ENCODE results near the gene SHISA7.
"Not testable (repeated sequence)": the region's sequence is repeated elsewhere in the genome, so short reads cannot be mapped to it uniquely, and the experiment has no call there.

Gene SHISA7

DNA sequence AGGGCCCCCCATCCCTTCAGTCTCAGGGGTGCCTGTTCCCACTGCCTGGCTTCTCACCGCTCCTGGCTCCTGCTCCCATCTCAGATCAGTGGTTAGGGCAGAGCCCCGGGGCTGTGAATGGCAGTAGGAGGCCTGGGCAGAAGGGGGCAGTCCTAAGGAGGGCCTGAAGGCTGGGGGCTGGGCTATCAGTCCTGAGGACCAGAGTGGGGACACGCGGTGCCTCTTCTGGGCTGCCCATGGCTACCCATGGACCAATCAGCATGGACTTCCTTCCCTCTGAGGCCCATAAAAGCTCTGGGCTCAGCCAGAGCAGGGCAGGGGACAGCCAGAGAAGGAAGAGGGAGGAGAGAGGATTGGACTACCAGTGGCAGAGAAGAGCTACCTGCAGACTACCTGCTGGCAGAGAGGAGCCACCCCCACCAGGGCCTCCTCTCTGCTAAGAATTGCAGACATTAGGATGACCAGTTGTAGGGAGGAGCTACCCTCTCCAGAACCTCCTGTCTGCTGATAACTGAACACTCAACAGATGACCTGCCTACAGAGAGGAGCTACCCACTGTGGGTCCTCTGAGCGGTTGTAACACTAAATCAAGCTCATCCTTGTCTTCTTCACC, 23.4 kb downstream of the SHISA7 start:
- ATAC-seq (no peak), DNase-seq (no peak)

DNA sequence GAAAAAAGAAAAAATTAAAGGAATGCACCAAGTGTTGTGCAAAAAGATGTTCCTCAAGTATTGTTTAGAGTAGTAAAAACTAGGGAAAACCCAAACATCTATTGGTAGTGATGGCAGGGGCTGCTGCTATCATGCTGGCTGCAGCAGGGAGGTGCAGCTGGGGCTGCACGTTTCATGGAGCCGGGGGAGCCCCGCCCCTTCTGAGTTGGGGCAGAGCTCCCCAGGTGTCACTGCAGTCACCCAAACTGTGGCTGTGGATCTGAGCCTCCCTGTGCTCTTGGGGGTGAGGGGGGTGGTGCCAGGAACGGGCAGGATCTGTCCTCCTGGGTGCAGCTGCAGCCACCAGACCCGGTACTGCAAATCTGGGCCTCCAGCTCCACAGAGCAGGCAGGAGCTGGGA, 24.0 kb downstream of the SHISA7 start:
- no peak for ATAC-seq
- no peak for DNase-seq

DNA sequence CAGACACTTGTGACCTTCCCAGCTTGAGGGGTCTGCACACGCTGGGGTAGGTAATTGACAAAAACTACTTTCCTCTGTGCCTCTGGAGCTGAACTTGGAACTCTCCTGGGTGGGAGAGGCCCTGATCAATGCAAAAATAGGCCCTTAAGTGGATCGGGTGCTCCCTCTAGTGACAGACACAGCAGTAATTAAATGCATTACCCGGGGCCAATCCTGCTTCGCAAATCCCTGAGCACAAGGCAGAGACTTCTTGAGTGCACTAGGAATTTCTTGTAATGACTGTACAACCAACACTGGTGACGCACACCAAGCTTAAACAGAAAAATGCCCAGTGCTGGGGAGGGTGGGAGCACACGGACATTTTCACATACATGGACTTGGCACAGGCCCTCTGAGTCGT, 24.9 kb downstream of the SHISA7 start:
- DNase-seq: peak; percentile 58
- ATAC-seq: peak; percentile 65

DNA sequence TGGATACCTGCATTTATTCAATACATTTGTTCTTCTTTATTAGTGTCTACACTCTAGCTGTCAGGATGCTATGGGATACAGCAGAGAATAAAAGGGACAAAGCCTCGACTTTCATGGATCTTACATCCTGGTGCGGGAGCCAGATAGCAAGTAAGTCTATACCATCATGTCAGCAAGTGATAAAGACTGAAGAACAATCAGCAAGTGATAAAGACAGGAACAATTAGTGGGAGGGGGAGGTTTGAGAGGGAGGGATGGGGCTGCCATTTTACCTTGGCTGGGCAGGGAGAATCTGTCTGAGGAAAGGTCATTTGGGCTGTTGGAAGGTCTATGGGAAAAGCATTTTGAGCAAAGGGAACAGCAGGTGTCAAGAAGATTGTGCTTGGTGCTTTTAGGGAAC, 32.9 kb downstream of the SHISA7 start:
- DNase-seq (no peak), ATAC-seq (no peak)

DNA sequence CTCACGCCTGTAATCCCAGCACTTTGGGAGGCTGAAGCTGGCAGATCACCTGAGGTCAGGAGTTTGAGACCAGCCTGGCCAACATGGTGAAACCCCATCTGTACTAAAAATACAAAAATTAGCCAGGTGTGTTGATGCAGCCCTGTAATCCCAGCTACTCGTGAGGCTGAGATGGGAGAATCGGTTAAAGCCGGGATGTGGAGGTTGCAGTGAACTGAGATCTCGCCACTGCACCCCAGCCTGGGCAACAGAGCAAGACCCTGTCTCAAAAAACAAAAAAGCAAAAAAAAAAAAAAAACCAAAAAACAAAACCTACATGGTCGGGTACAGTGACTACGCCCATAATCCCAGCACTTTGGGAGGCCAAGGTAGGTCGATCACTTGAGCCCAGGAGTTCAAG, 33.9 kb downstream of the SHISA7 start:
- ATAC-seq, DNase-seq: not testable (repeated sequence)

DNA sequence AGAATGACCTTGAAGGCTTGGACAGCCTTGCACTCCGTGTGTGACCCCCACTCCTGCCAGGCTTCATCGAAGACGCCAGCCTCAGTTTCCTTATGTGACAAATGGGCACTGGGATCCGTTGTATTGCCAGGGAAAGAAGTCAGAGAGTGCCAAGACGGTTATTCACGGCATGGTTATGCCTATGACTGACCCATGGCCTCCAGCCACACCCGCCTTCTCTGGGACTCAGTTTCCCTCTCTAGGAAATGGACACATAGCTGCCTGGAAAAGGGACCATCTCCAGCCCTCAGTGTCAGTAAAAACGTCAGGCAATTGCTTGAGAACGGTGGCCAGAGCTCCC, 34.6 kb downstream of the SHISA7 start:
- no peak for DNase-seq
- ATAC-seq: no peak

DNA sequence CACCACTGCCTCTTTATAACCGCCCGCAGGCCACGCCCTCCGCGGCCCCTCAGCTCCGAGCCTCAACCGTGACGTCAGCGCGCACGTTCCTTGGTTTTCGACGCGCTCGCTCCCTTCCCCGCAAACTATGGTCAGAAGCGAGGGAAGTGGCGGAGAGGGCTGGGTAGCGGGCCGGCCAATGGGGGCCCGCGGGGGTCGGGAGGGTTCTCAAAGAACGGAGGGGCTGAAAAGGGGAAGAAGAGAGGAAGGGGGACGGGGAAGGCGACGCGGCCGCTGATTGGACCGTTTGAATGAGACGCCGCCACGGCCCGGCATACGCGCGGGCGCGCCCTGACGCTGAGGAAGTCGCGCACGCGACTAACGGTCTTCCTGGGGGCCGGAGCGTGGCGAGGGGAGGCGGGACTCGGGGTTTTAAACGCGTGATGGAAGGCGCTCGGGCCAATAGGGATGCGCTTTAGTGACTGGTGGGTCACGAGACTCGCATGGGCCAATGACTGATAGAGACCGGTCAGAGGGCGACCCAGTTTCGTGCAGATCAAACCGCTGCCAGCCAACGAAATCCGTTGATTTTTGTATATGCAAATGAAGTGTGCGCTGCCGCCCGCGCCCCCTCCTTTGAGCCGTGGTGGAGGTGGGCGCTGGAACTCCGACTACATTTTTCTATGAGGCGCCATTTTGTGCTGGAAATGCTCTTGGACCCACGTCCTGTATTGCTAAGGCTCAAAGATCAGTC, 35.1 kb downstream of the SHISA7 start:
- ATAC-seq (peak; percentile 96), DNase-seq (peak; percentile 95)

DNA sequence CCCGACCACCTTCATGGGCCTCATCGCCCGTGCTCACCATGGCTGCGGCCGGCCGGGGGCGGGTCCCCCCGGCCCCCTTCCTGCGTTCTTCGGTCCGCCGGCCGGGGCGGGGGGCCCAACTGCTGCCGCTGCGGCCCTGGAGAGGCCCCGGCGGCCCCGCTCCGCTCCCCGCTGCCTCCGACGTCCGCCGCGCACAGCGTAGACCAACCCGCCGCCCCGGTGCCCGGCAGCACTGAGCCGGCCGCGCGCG, 35.6 kb downstream of the SHISA7 start, which contains the start of gene UBE2S:
UBE2S (minus strand) TSS at position 239 of the 250 bp plus-strand sequence; CDS start at position 40, 199 bp downstream.
- ATAC-seq, DNase-seq: not testable (repeated sequence)

DNA sequence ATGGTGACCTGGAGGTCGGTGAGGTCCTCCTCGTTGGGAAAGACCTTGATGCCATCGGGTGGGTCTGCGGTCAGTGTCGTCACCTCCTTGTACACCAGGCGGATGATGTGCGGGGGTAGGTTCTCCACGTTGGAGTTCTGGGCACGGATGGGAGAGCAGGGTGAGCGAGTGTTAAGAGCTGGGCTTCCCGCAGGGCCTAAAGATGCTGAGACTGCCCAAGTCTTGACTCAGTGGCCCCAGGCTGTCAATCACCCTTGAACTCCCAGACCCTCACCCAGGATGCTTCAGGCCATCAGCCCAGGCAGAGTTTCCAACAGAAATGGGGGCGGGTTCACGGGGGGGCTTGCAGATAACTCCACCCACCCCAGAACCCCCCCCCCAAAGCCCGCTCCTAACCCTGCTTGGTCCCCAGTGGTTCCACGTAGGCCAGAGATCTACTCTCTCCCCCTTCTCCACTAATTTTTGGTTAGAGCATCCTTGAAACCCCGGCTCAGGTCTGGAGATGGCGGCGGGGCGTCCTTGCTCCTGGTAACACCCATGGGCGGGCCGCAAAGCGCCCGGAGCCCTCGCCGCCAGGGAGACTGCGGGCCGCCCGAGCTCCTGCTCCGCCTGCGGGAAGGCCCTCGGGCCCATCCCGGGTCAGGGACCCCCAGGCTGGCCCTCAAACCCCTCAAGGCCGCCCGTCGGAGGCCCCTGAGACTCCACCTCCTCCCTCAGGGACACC, 36.1 kb downstream of the SHISA7 start:
- DNase-seq (peak; percentile 42), ATAC-seq (no peak)

DNA sequence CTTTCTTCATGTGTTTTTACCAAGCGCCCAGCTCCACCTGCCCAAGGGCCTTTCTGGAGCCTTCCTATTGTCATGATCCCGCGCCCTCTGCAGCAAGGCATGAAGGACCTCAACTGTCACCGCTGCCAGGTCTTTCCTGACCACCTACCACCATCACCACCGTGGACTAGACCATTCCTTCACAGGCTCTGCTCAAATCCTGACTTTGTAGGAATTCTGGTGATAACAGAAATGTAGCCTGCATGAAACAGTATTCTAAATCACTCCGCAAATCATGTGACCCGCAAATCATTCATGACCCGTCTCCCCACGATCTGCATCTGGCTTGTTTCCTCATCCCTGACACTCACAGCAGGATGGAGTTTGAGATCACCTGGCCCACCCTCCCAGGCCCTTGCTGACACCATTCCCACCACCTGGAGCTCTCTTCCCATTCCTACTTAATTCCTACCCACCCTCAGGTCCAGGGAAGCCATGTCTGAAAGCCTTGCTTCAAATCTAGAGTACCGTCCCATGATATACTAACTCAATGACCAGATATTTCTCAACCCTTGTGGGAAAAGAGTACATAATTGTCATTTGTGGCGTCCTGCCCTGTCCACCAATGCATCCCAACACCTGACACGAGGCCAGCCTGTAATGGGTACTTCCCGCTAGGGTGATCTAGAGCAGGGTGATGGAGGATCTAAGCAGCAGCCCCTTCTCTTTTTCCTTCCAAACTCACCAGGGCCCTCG, 36.8 kb downstream of the SHISA7 start:
- ATAC-seq: no peak

DNA sequence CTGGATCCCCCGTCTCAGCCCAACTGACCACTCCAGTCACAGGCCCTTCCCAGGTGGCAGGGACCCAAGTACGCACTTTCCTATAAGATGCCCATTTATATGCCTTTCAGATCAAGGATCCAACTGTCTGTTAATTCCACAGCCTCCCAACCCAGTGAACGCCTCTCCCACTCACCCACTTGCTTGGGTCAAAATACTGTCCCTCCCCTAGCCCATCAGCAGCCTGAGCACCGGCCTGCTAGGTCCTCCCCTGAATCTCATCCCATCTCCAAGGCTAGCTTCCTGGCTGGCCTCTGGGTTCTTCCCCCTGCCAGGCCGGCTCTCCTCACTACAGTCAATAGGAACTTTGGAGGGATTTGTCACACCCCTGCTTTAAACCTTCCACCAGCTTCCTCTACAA, 37.5 kb downstream of the SHISA7 start:
- DNase-seq: no peak
- ATAC-seq: no peak

More for the DNA sequence above, 36.8 kb downstream of the SHISA7 start:
- DNase-seq: no peak

DNA sequence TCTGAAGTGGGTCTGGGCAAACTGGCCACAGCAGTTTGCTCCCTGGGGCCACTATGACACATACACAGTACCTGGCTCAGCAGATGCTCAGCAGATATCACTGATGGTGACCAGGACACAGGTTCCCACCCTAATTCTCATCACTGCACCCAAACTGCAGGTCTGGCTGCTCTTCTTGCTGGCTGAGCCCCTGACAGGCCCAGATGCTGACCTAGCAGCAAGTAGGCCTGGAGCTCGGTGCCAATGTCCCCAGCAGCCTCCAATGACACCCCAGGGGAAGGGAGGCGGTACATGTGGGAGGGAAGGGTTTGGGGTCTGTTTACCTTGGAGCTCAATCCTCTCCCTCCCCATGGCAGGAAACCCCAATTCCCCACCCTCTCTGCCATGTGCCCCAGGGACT, 40.6 kb downstream of the SHISA7 start:
- ATAC-seq (no peak), DNase-seq (no peak)

DNA sequence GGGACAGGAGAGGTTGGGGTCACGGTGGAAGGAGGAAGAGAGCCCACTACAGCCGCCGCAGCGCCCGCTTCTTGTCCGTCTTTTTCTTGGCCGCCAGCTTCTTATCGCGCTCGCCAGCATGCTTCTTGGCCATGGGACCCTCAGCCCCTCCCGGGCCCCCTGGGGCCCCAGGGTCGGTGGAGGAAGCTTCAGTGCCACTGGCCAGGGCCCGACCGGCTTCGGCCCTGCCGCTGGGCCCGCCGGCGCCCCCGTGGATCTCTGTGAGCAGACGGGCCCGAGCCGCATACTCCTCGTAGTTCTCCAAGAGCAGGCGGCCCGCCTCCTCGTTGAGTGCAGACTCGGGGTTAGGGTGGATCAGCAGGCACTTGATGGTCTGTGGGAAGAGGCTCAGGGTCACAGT, 41.7 kb downstream of the SHISA7 start:
- not testable (repeated sequence) for ATAC-seq, DNase-seq

DNA sequence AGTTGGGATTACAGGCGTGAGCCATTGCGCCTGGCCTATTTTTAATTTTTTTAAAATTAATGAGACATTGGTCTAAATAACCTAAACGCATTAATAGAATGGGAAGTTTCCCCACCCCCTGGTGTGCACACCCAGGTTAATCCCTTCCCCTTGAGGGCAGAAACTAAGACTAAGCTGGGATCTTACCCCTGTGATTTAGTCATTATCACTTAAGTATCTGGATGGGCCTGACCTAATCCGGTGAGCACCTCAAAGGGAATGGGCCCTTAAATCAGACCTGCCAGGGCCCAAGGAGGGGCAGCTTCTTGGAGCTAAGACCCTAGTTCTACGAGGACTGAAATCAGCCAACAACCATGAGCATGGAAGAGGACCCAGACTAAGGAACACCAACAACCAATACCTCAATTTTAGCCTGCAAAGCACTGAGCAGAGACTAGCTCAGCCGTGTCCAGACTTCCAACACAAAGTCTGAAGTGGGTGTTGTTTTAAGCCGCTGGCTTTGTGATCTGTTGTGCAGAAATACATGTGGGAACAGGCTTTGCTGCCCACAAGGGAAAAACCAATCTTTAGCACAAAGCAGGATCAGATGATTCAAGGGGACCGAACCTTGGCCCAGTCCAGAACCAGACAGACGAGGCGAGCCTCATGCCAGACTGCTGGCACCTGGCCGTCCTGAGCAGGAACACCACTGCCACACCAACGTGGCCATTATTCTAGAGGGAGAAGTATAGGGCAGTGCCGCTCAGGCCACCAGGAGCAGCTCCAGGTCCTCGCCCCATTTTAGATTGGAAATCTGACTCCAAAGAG, 42.6 kb downstream of the SHISA7 start:
- ATAC-seq: no peak
- DNase-seq: no peak

DNA sequence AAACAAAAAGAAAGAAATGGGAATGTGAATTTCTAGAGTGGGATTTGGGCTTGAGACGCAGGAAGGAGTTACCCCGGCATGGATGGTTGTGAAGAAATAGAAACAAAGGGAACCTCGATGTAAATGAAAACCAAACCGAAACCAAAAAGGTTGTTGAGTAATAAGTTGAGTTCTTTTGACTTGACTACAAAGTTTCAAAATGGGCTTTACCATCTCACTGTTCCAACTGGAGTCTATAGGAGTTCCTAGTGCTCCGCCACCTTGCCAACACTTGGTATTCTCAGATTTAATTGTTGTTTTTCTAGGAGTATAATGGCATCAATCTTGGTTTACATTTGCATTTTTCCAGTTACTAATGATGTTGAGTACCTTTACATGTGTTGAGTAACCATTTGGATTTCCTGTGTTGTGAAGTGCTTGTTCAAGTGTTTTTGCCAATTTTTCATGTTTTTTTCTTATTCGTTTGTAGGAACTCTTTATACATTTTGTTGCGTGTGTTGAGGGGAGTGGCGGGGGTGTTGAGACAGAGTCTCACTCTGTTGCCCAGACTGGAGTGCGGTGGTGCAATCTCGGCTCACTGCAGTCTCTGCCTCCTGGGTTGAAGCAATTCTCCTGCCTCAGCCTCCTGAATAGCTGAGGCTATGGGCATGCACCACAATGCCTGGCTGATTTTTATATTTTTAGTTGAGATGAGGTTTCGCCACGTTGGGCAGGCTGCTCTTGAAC, 44.7 kb downstream of the SHISA7 start:
- ATAC-seq (peak; percentile 41), DNase-seq (no peak)

DNA sequence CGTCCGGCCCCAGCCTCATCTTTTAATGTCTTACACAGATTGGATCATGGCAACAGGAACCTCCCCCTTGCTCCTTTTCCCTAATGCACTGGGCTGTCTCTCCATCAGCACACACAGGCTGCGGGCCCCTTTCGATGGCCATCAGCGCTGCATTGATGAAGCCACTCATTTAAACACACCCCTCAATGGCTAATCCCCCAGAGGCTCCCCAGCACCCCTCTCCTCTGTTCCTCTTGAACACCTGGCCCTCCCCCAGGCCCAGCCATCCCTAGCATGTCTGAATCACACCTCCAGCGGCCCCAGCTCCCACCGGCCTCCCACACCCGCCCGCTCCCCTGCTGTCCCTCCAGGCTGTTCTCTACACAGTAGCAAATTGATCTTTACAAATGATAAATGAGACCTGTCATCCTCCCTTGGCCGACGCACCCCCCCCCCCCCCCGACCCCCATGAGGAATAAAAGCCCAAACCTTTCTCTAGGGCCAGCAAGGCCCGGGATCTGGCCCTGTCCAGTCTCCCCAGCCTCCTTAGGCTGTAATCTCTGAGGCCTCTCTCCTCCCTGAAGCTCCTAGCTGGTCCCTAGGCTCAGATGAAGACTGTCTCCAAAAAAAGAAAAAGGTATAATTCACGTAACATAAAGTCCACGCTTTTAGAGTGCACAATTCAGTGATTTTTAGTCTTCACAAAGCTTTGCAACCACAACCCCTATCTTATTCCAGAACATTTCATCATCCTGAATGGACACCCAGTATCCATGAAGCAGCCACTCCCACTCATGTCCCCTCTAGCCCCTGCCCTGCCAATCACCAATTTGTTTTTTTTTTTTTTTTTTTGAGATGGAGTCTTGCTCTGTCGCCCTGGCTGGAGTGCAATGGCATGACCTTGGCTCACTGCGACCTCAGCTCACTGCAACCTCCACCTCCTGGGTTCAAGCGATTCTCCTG, 50.0 kb downstream of the SHISA7 start:
- ATAC-seq (no peak), DNase-seq (no peak)

DNA sequence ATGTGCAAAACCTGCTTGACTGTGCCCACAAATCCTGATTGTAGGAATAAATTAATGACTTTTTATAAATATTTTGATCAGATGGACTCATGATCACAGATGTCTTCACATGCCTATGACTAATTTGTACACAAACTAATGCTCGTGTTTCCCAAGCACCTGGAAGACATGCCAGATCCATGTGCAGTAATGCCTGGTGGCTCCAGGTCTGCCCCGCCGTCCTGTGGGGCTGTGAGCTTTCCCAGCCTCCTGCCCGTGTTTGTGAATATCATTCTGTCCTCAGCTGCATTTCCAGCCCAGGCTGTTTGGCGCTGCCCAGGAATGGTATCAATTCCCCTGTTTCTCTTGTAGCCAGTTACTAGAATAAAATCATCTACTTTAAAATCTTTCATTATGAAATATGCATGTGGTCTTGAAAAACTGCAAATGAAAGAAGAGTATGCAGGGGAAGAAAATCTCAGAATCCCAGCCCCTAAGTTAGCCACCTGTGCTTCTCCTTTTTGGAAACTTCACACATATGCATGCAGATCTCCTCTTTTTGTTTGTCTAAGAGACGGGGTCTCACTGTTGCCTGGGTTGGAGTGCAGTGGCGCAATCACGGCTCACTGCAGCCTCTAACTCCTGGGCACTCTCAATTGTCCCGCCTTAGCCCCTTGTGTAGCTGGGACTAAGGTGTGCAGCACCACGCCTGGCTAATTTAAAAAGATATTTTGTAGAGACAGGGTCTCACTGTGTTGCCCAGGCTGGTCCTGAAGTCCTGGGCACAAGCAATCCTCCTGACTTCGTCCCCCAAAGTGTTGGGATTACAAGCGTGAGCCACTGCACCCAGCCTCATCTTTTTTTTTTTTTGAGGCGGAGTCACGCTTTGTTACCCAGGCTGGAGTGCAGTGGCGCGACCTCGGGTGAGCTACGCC, 51.1 kb downstream of the SHISA7 start:
- no peak for DNase-seq
- ATAC-seq: no peak

DNA sequence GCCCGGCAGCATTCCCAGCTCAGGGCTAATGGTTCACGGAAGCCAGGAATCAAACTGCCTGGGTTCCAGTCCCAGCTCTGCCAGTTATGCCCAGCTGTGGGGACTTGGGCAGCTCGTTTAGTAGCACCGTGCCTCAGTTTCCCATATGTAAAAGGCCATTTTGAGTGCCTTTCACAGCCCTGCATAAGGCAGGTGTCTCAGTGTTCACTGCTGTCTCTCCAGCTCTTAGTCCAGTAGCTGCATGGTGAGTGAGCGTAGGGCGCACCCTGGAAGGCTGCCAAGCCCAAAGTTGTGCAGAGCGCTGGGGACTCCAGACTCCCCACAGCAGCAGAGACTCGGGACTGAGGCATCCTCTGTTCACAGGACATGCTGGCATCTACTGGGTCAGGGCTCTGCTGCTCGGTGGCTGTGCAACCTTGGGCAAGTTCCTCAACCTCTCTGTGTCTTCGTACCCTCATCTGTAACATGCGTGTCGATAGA, 51.9 kb downstream of the SHISA7 start:
- no peak for DNase-seq
- ATAC-seq: peak; percentile 32

DNA sequence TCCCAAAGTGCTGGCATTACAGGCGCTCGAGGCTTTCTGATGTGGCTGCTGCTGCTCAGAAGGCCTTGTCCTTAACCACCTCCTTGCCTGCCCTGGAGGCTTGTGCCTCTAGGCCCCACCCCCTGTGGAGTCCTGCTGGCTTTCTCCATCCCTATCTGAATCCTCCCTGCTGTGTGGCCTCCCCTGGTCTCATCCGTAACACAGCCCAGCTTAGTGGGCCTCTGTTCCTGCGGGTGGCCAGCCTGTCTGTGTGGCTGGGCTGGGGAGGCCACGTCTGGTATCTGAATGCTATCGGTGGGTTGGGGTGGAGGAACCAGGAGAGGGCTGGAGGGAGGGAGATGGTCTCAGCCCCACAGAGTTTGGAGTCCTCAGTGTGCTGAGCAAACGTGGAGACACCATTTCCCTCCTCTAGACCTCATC, 52.6 kb downstream of the SHISA7 start:
- ATAC-seq (no peak), DNase-seq (no peak)

All from stimulated activated naive CD8-positive, alpha-beta T cell treated with anti-CD3 and anti-CD28 coated beads, Interleukin-15, Interleukin-2, amounts not matched to agents 100 U/mL and 50 U/mL, for 24 hours (primary cell).